ENCODE measurements around the gene PKN1. TPM values are rescaled to one million over a fixed set of nuclear protein-coding genes. Genes with fewer than 3 reads are reported as not detected.
"Not testable (repeated sequence)": the region's sequence is repeated elsewhere in the genome, so short reads cannot be mapped to it uniquely, and the experiment has no call there.

Gene PKN1
- total RNA-seq, 1 donor from 2014 or later: 153 TPM

- H3K4me3 ChIP-seq (ENCODE audit: low read depth, low read length): no peak overlapping the region
- no peak for DNase-seq (ENCODE audit: low read depth)
- no peak for TF ChIP-seq CTCF (conservative IDR thresholded peaks at IDR 0.05; ENCODE audit: low read depth, low read length)
These were observed 38.9 kb upstream of the PKN1 start for GRCh38 chr19:14394167-14394566.

- no peak overlapping the region for H3K4me3 ChIP-seq (ENCODE audit: low read depth, low read length)
- no peak for DNase-seq (ENCODE audit: low read depth)
- no peak for TF ChIP-seq CTCF (conservative IDR thresholded peaks at IDR 0.05; ENCODE audit: low read depth, low read length)
These were observed 37.8 kb upstream of the PKN1 start for GRCh38 chr19:14395262-14395661.

- TF ChIP-seq CTCF (conservative IDR thresholded peaks at IDR 0.05; ENCODE audit: low read depth, low read length): no peak
- DNase-seq (ENCODE audit: low read depth): no peak
- H3K4me3 ChIP-seq (ENCODE audit: low read depth, low read length): no peak overlapping the region
These were observed 37.3 kb upstream of the PKN1 start for GRCh38 chr19:14395710-14396336.

GRCh38 chr19:14396730-14397129 lies 36.4 kb upstream of the PKN1 start:
- not testable (repeated sequence) for H3K4me3 ChIP-seq (ENCODE audit: low read depth, low read length); DNase-seq (ENCODE audit: low read depth)

GRCh38 chr19:14397168-14397567 lies 35.9 kb upstream of the PKN1 start:
- H3K4me3 ChIP-seq (ENCODE audit: low read depth, low read length); DNase-seq (ENCODE audit: low read depth): not testable (repeated sequence)

- no peak overlapping the region for H3K4me3 ChIP-seq (ENCODE audit: low read depth, low read length)
- TF ChIP-seq CTCF (conservative IDR thresholded peaks at IDR 0.05; ENCODE audit: low read depth, low read length): no peak
- no peak for DNase-seq (ENCODE audit: low read depth)
These were observed 32.1 kb upstream of the PKN1 start for GRCh38 chr19:14400951-14401431.

DNA sequence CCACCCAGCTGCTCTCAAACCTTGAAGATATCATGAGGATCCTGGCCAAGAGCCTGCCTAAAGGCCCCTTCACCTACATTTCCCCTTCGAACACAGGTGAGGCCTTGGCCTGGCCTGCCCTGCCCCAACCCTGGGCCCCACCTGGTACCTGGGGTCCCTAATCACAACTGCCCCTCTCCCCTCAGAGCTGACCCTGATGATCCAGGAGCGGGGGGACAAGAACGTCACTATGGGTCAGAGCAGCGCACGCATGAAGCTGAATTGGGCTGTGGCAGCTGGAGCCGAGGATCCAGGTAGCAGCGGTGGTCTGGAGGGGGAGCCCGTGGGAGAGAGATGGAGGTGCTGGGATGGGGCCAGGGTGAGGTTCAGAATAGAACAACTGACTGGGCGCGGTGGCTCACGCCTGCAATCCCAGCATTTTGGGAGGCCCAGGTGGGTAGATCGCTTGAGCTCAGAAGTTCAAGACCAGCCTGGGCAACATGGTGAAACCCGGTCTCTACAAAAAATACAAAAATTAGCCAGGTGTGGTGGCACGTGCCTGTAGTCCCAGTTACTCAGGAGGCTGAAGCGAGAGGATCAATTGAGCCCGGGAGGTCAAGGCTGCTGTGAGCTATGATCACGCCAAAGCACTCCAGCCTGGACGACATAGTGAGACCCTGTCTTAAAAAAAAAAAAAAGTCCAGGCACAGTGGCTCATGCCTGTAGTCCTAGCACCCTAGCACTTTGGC lies 31.5 kb upstream of the PKN1 start:
- no peak for TF ChIP-seq CTCF (conservative IDR thresholded peaks at IDR 0.05; ENCODE audit: low read depth, low read length)
- no peak overlapping the region for H3K4me3 ChIP-seq (ENCODE audit: low read depth, low read length)
- DNase-seq (ENCODE audit: low read depth): no peak
